Body of pancreas (tissue), 4 donors: ENCODE measurements around the gene KIAA1217. TPM values are rescaled to one million over a fixed set of nuclear protein-coding genes. Genes with fewer than 3 reads are reported as not detected.

Experiments
- ATAC-seq: fragments of 150-250 bp; one replicate; pipeline ENCODE4 v1.9.1; 2016
- DNase-seq, 4 donors: peaks; one replicate each; pipeline ENCODE4 v3.0.0-alpha.2; 2019
- H3K27ac ChIP-seq, 4 donors: fragments of 200-600 bp; sonication (generic); 1 replicate in 3 of 4; 2 replicates in 1 of 4; pipeline versions ENCODE4 v1.5.1 to v1.6.1; 2016 to 2019; ENCODE audit warnings: mild to moderate bottlenecking in 1 of 4, mixed read lengths in 1 of 4, moderate library complexity in 1 of 4
- H3K27me3 ChIP-seq, 2 donors: fragments of 200-600 bp; sonication (generic); one replicate each; pipeline ENCODE4 v1.6.0; 2016; ENCODE audit warnings: mild to moderate bottlenecking in 1 of 2
- H3K36me3 ChIP-seq, 2 donors: fragments of 200-600 bp; sonication (generic); replicated peaks in 1 of 2; 2 replicates each; pipeline ENCODE4 v1.5.1; 2016; ENCODE audit warnings: low read depth in 2 of 2; ENCODE audit not compliant: insufficient read depth in 1 of 2
- H3K4me1 ChIP-seq: fragments of 200-600 bp; sonication (generic); one replicate; pipeline ENCODE4 v1.6.0; 2016
- H3K4me3 ChIP-seq, 2 donors: fragments of 200-600 bp; sonication (generic); 1 replicate in 1 of 2; 2 replicates in 1 of 2; pipeline ENCODE4 v1.5.1; 2016 to 2019
- H3K9me3 ChIP-seq, 3 donors: fragments of 200-600 bp; sonication (generic); 1 replicate in 2 of 3; 2 replicates in 1 of 3; pipeline ENCODE4 v1.5.1; 2016
- CTCF ChIP-seq, 7 experiments: fragments of 450-650 bp in 4 of 7; fragments of 200-600 bp in 3 of 7; sonication (generic) in 3 of 7; IDR thresholded peaks; one replicate each; pipeline ENCODE4 v1.5.1; 2016 to 2019; ENCODE audit warnings: antibody characterized with exemption in 7 of 7
- POLR2A ChIP-seq, 3 donors: fragments of 450-650 bp; IDR thresholded peaks; one replicate each; pipeline ENCODE4 v1.6.1; 2016; ENCODE audit warnings: antibody characterized with exemption in 3 of 3, mild to moderate bottlenecking in 2 of 3
- WGBS, 2 donors: methylation state at CpG; one replicate each; pipeline ENCODE4 v1.1.5; 2017; 5-methylcytosine and 5-hydroxymethylcytosine counted together
- intact Hi-C: fragments of 100-400 bp; cut with DNase I; formaldehyde crosslinking; loops from one replicate; pipeline ENCODE4 v1.15.1; 2023
- total RNA-seq, 2 donors: library from RNA; depleted of rRNA; stranded (reverse); fragments of >200 nt; gene quantifications; one replicate each; pipeline ENCODE4 v1.1.0, GENCODE V29; 2016

The KIAA1217 gene
- total RNA-seq, 2 donors from 2014 or later, result 25.9 to 36.9 TPM

GRCh38 chr10:24306507-24306875, 97.6 kb downstream of the KIAA1217 start:
- TF ChIP-seq CTCF (IDR thresholded peaks at IDR 0.05) (no peak), POLR2A (IDR thresholded peaks at IDR 0.05) (no peak)
- Histone ChIP-seq H3K36me3 (no peaks in the 10 kb centered on the region), H3K9me3 (no peaks in the 10 kb centered on the region), H3K4me3 (no peak overlapping the region), H3K27ac (no peak overlapping the region), H3K4me1 (peaks cover 15% of the 10 kb centered on the region), H3K27me3 (no peaks in the 10 kb centered on the region)
- no peak for DNase-seq
- no peak for ATAC-seq
- 82 to 84% methylated on average over 4 of the region's 4 CpGs for WGBS, 2 donors
- intact Hi-C loops, result no loop called here

GRCh38 chr10:24307116-24307515, 98.2 kb downstream of the KIAA1217 start:
- H3K36me3 ChIP-seq, result no peaks in the 10 kb centered on the region
- DNase-seq (no peak), ATAC-seq (no peak)
- 55 to 56% methylated on average over 4 of the region's 4 CpGs for WGBS, 2 donors
- no peak overlapping the region for H3K4me3 ChIP-seq
- TF ChIP-seq POLR2A (IDR thresholded peaks at IDR 0.05) (no peak), CTCF (IDR thresholded peaks at IDR 0.05) (no peak)
- H3K27ac ChIP-seq, result no peak overlapping the region
- H3K9me3 ChIP-seq, result no peaks in the 10 kb centered on the region
- intact Hi-C loops, result no loop called here
- H3K27me3 ChIP-seq, result no peaks in the 10 kb centered on the region
- H3K4me1 ChIP-seq, result peaks cover 15% of the 10 kb centered on the region

GRCh38 chr10:24307696-24308485, 99.0 kb downstream of the KIAA1217 start:
- no peak overlapping the region for H3K27ac ChIP-seq
- ATAC-seq (no peak), DNase-seq (no peak)
- no peak for TF ChIP-seq CTCF (IDR thresholded peaks at IDR 0.05)
- no peak for TF ChIP-seq POLR2A (IDR thresholded peaks at IDR 0.05)
- intact Hi-C loops, result no loop called here
- 83 to 90% methylated on average over 11 of the region's 11 CpGs for WGBS, 2 donors
- no peaks in the 10 kb centered on the region for H3K36me3 ChIP-seq
- no peaks in the 10 kb centered on the region for H3K9me3 ChIP-seq
- peaks cover 15% of the 10 kb centered on the region for H3K4me1 ChIP-seq
- H3K27me3 ChIP-seq, result no peaks in the 10 kb centered on the region
- H3K4me3 ChIP-seq, result no peak overlapping the region

- intact Hi-C loops, result no loop called here
- Histone ChIP-seq H3K9me3 (no peaks in the 10 kb centered on the region), H3K4me1 (peaks cover 25% of the 10 kb centered on the region), H3K36me3 (no peaks in the 10 kb centered on the region), H3K27ac (no peak overlapping the region), H3K27me3 (no peaks in the 10 kb centered on the region), H3K4me3 (no peak overlapping the region)
- 67 to 76% methylated on average over 5 of the region's 5 CpGs for WGBS, 2 donors
- TF ChIP-seq CTCF (IDR thresholded peaks at IDR 0.05), result no peak
- no peak for TF ChIP-seq POLR2A (IDR thresholded peaks at IDR 0.05)
- no peak for ATAC-seq
- DNase-seq, result no peak
These were observed 101.2 kb downstream of the KIAA1217 start for GRCh38 chr10:24310104-24310503.

- Histone ChIP-seq H3K9me3 (no peaks in the 10 kb centered on the region), H3K36me3 (no peaks in the 10 kb centered on the region), H3K27ac (no peak overlapping the region), H3K4me3 (no peak overlapping the region), H3K27me3 (no peaks in the 10 kb centered on the region), H3K4me1 (peaks cover 19% of the 10 kb centered on the region)
- 71 to 82% methylated on average over 6 of the region's 6 CpGs for WGBS, 2 donors
- ATAC-seq (no peak), DNase-seq (no peak)
- intact Hi-C loops, result no loop called here
- TF ChIP-seq CTCF (IDR thresholded peaks at IDR 0.05) (no peak), POLR2A (IDR thresholded peaks at IDR 0.05) (no peak)
These were observed 103.0 kb downstream of the KIAA1217 start for GRCh38 chr10:24311888-24312287.
